GM12891 (cell line): Measurements from ENCODE around the gene HMCN2.

Experiments
- POLR2A ChIP-seq: IDR thresholded peaks from 2 replicates; pipeline ENCODE4 v1.6.1; 2011; ENCODE audit warnings: low read depth, low read length, control low read depth
- POLR2AphosphoS5 ChIP-seq: IDR thresholded peaks from 2 replicates; pipeline ENCODE4 v1.6.1; 2011; ENCODE audit warnings: low read depth, low read length, control low read depth
- POU2F2 ChIP-seq: IDR thresholded peaks from 2 replicates; pipeline ENCODE4 v1.6.1; 2011; ENCODE audit warnings: low read depth, mild to moderate bottlenecking, control low read depth, low read length, moderate library complexity

- no peak for TF ChIP-seq POLR2A
- no peak for TF ChIP-seq POU2F2
- TF ChIP-seq POLR2AphosphoS5, result no peak
Observed at GRCh38 chr9:130447193-130447816, 181.7 kb downstream of the HMCN2 start.
